Smooth muscle cell (in vitro differentiated cells): Measurements from ENCODE around the gene HPGDS. TPM values are rescaled to one million over a fixed set of nuclear protein-coding genes. Genes with fewer than 3 reads are reported as not detected.
A peak's percentile ranks its signal among the peaks of the same experiment; 100 is the strongest.
"Not testable (repeated sequence)": the region's sequence is repeated elsewhere in the genome, so short reads cannot be mapped to it uniquely, and the experiment has no call there.

Experiments
- DNase-seq: peaks from one replicate; lab custom pipeline; 2025; ENCODE audit not compliant: unreplicated experiment; lab: John Stamatoyannopoulos, UW
- H2AFZ ChIP-seq: fragments of 200-600 bp; sonication (generic); 2 replicates; pipeline ENCODE4 v1.6.0; 2016; ENCODE audit warnings: antibody characterized with exemption, low read depth, mild to moderate bottlenecking
- H3F3A ChIP-seq: fragments of 200-600 bp; sonication (generic); 2 replicates; pipeline ENCODE4 v1.6.0; 2017; ENCODE audit warnings: antibody characterized with exemption, low read depth
- H3K27ac ChIP-seq: fragments of 200-600 bp; sonication (generic); 2 replicates; pipeline ENCODE4 v1.5.1; 2016; ENCODE audit warnings: low read depth, mild to moderate bottlenecking
- H3K27me3 ChIP-seq: fragments of 200-600 bp; sonication (generic); 2 replicates; pipeline ENCODE4 v1.6.1; 2016; ENCODE audit warnings: low read depth, mild to moderate bottlenecking
- H3K36me3 ChIP-seq: fragments of 200-600 bp; sonication (generic); 2 replicates; pipeline ENCODE4 v1.5.1; 2016; ENCODE audit warnings: low read depth
- H3K4me1 ChIP-seq: fragments of 200-600 bp; sonication (generic); 2 replicates; pipeline ENCODE4 v1.5.1; 2016; ENCODE audit warnings: low read depth
- H3K4me2 ChIP-seq: fragments of 200-600 bp; sonication (generic); 2 replicates; pipeline ENCODE4 v1.6.0; 2016; ENCODE audit warnings: mild to moderate bottlenecking
- H3K4me3 ChIP-seq: fragments of 200-600 bp; sonication (generic); 2 replicates; pipeline ENCODE4 v1.5.1; 2016; ENCODE audit warnings: mild to moderate bottlenecking
- H3K79me2 ChIP-seq: fragments of 200-600 bp; sonication (generic); 2 replicates; pipeline ENCODE4 v1.6.0; 2016; ENCODE audit warnings: low read depth, mild to moderate bottlenecking
- H3K9ac ChIP-seq: fragments of 200-600 bp; sonication (generic); 2 replicates; pipeline ENCODE4 v1.6.0; 2016; ENCODE audit warnings: low read depth
- H3K9me3 ChIP-seq: fragments of 200-600 bp; sonication (generic); replicated peaks from 2 replicates; pipeline ENCODE4 v1.5.1; 2016; ENCODE audit warnings: low read depth
- H4K20me1 ChIP-seq: fragments of 200-600 bp; sonication (generic); 2 replicates; pipeline ENCODE4 v1.6.0; 2016; ENCODE audit warnings: low read depth
- CTCF ChIP-seq: fragments of 200-600 bp; sonication (generic); IDR thresholded peaks from 2 replicates; pipeline ENCODE4 v1.5.1; 2017; ENCODE audit warnings: borderline replicate concordance, mild to moderate bottlenecking, antibody characterized with exemption; ENCODE audit not compliant: insufficient read depth, poor library complexity, severe bottlenecking
- WGBS: methylation state at CpG from one replicate; pipeline ENCODE4 v1.1.7; 2016; ENCODE audit warnings: low lambda C conversion rate; 5-methylcytosine and 5-hydroxymethylcytosine counted together
- polyA plus RNA-seq: library from polyadenylated mRNA; unstranded; fragments of >200 nt; fragmentation: Nextera tagmentation; extraction: Ambion mirVana; gene quantifications from 2 replicates; pipeline ENCODE4 v1.2.1, GENCODE V29; 2016
- total RNA-seq: library from RNA; depleted of rRNA; stranded (reverse); fragments of >200 nt; gene quantifications from 2 replicates; pipeline ENCODE4 v1.2.3, GENCODE V29; 2014

HPGDS gene
- total RNA-seq: not detected in 2 replicates
- polyA plus RNA-seq: not detected in 2 replicates

GRCh38 chr4:94342694-94343093, at the start of gene HPGDS:
Gene HPGDS (minus strand): TSS chr4:94342836. CDS start chr4:94334629, 8,207 bp downstream.
- Histone ChIP-seq H3K79me2 (no peaks in the 10 kb centered on the region), H3K4me3 (no peak within 1 kb of the TSS), H3K9ac (no peak within 1 kb of the TSS), H3K4me2 (peak within 1 kb of the TSS; percentile 28), H3K27me3 (no peaks in the 10 kb centered on the region), H4K20me1 (no peaks in the 10 kb centered on the region), H2AFZ (peak within 1 kb of the TSS; percentile 36), H3K9me3 (no peaks in the 10 kb centered on the region), H3K27ac (no peak within 1 kb of the TSS), H3K36me3 (no peaks in the 10 kb centered on the region), H3F3A (no peaks in the 10 kb centered on the region), H3K4me1 (no peaks in the 10 kb centered on the region)
- TF ChIP-seq CTCF: no peak
- whole genome bisulfite sequencing: 45% methylated on average over 5 of the region's 5 CpGs
- DNase-seq: no peak

- Histone ChIP-seq H3K27ac (no peak overlapping the region), H3K79me2 (no peaks in the 10 kb centered on the region), H3F3A (no peaks in the 10 kb centered on the region), H3K9me3 (no peaks in the 10 kb centered on the region), H3K4me3 (no peak overlapping the region), H4K20me1 (no peaks in the 10 kb centered on the region), H3K9ac (no peak overlapping the region), H3K4me1 (no peaks in the 10 kb centered on the region), H2AFZ (no peak overlapping the region), H3K36me3 (no peaks in the 10 kb centered on the region), H3K4me2 (no peak overlapping the region), H3K27me3 (no peaks in the 10 kb centered on the region)
- DNase-seq: no peak
- TF ChIP-seq CTCF: peak; percentile 55
- WGBS: 96% methylated on average over 2 of the region's 2 CpGs
Measured at GRCh38 chr4:94390804-94391410, 48.3 kb upstream of the HPGDS start.

- no peaks in the 10 kb centered on the region for H4K20me1 ChIP-seq
- 87% methylated on average over 5 of the region's 5 CpGs for WGBS
- no peak overlapping the region for H3K4me3 ChIP-seq
- no peak overlapping the region for H3K9ac ChIP-seq
- TF ChIP-seq CTCF: no peak
- H3K27ac ChIP-seq: no peak overlapping the region
- no peaks in the 10 kb centered on the region for H3K79me2 ChIP-seq
- H3K4me1 ChIP-seq: no peaks in the 10 kb centered on the region
- H2AFZ ChIP-seq: no peak overlapping the region
- no peak for DNase-seq
- no peaks in the 10 kb centered on the region for H3K27me3 ChIP-seq
- H3F3A ChIP-seq: no peaks in the 10 kb centered on the region
- no peaks in the 10 kb centered on the region for H3K9me3 ChIP-seq
- no peaks in the 10 kb centered on the region for H3K36me3 ChIP-seq
- H3K4me2 ChIP-seq: no peak overlapping the region
Measured at GRCh38 chr4:94389595-94390267, 47.1 kb upstream of the HPGDS start.

- not testable (repeated sequence) for H3K4me3 ChIP-seq, H3K9ac ChIP-seq, H3K36me3 ChIP-seq, H3K9me3 ChIP-seq, H3F3A ChIP-seq, H3K4me2 ChIP-seq, H2AFZ ChIP-seq, H3K27ac ChIP-seq, H3K4me1 ChIP-seq, H3K79me2 ChIP-seq, H3K27me3 ChIP-seq, DNase-seq, H4K20me1 ChIP-seq
- WGBS: 73% methylated on average over 4 of the region's 4 CpGs
Measured at GRCh38 chr4:94387965-94388364, 45.3 kb upstream of the HPGDS start.

GRCh38 chr4:94385452-94385851, 42.8 kb upstream of the HPGDS start:
- not testable (repeated sequence) for H3K9me3 ChIP-seq, H3K4me1 ChIP-seq, H3K27me3 ChIP-seq, H3K4me2 ChIP-seq, DNase-seq, H4K20me1 ChIP-seq, H3F3A ChIP-seq, H2AFZ ChIP-seq, H3K36me3 ChIP-seq, H3K79me2 ChIP-seq, H3K9ac ChIP-seq, H3K27ac ChIP-seq, H3K4me3 ChIP-seq
- WGBS: 95% methylated on average over 3 of the region's 3 CpGs

GRCh38 chr4:94382891-94383290, 40.3 kb upstream of the HPGDS start:
- H3K36me3 ChIP-seq, H3K9me3 ChIP-seq, H3K4me1 ChIP-seq, H3K27me3 ChIP-seq, H3F3A ChIP-seq, DNase-seq, H3K4me2 ChIP-seq, H3K9ac ChIP-seq, H4K20me1 ChIP-seq, H2AFZ ChIP-seq, H3K4me3 ChIP-seq, H3K27ac ChIP-seq, H3K79me2 ChIP-seq: not testable (repeated sequence)
- 60% methylated on average over 5 of the region's 5 CpGs for WGBS
